Sigmoid colon (tissue), 7 donors: ENCODE measurements around the gene SLC9B2. TPM values are rescaled to one million over a fixed set of nuclear protein-coding genes. Genes with fewer than 3 reads are reported as not detected.

Experiments
- DNase-seq: peaks from one replicate; pipeline ENCODE4 v3.0.0-alpha.2; 2019
- H3K27ac ChIP-seq, 4 donors: fragments of 200-600 bp; sonication (generic); one replicate each; pipeline ENCODE4 v1.5.1; 2016 to 2019; ENCODE audit warnings: mild to moderate bottlenecking in 1 of 4
- H3K27me3 ChIP-seq, 3 donors: fragments of 200-600 bp; sonication (generic); one replicate each; pipeline ENCODE4 v1.5.1; 2019; ENCODE audit warnings: mild to moderate bottlenecking in 1 of 3
- H3K36me3 ChIP-seq, 4 donors: fragments of 200-600 bp; sonication (generic); one replicate each; pipeline ENCODE4 v1.5.1; 2016 to 2019
- H3K4me1 ChIP-seq, 4 donors: fragments of 200-600 bp; sonication (generic); one replicate each; pipeline ENCODE4 v1.5.1; 2017 to 2019
- H3K4me3 ChIP-seq, 4 donors: fragments of 200-600 bp; sonication (generic); one replicate each; pipeline ENCODE4 v1.5.1; 2017 to 2019; ENCODE audit warnings: mild to moderate bottlenecking in 2 of 4, moderate library complexity in 1 of 4
- H3K9me3 ChIP-seq, 4 donors: fragments of 200-600 bp in 3 of 4; sonication (generic) in 3 of 4; one replicate each; pipeline versions ENCODE4 v1.5.1 to v1.6.1; 2013 to 2019
- CTCF ChIP-seq, 4 experiments: fragments of 450-650 bp in 3 of 4; fragments of 200-600 bp in 1 of 4; IDR thresholded peaks; one replicate each; pipeline ENCODE4 v1.5.1; 2016 to 2019; ENCODE audit warnings: antibody characterized with exemption in 4 of 4, mild to moderate bottlenecking in 3 of 4, moderate library complexity in 2 of 4
- EP300 ChIP-seq, 4 donors: sonication (generic); formaldehyde crosslinking; IDR thresholded peaks; one replicate each; pipeline ENCODE4 v1.6.1; 2017; ENCODE audit warnings: antibody characterized with exemption in 4 of 4
- POLR2A ChIP-seq, 2 donors: fragments of 450-650 bp; IDR thresholded peaks; one replicate each; pipeline ENCODE4 v1.6.1; 2016; ENCODE audit warnings: antibody characterized with exemption in 2 of 2, mild to moderate bottlenecking in 2 of 2, moderate library complexity in 2 of 2
- POLR2AphosphoS5 ChIP-seq, 4 donors: sonication (generic); formaldehyde crosslinking; IDR thresholded peaks; one replicate each; pipeline ENCODE4 v1.6.1; 2017; ENCODE audit warnings: antibody characterized with exemption in 4 of 4
- WGBS, 2 donors: extraction: QIAGEN DNeasy Blood & Tissue Kit; methylation state at CpG; one replicate each; pipeline ENCODE4 v1.1.7; 2013; 5-methylcytosine and 5-hydroxymethylcytosine counted together
- intact Hi-C: fragments of 100-400 bp; cut with DNase I; formaldehyde crosslinking; loops from one replicate; pipeline ENCODE4 v1.15.1; 2023
- polyA plus RNA-seq, 3 donors: library from polyadenylated mRNA; stranded (reverse); fragments of 200-250 nt; gene quantifications; one replicate each; pipeline ENCODE4 v1.2.3, GENCODE V29; 2013
- total RNA-seq, 4 donors: library from RNA; depleted of rRNA; stranded (reverse); fragments of >200 nt; gene quantifications; one replicate each; pipeline ENCODE4 v1.1.0, GENCODE V29; 2016
- donor health status: healthy with polysubstance abuse.
- donor health status: Bipolar disorder and iron deficiency.
- donor health status: healthy.

The SLC9B2 gene
- total and polyA plus RNA-seq, 7 donors: 1.4 to 40.9 (median 10.3) TPM

GRCh38 chr4:103108542-103108941, 32.0 kb upstream of the SLC9B2 start:
- intact Hi-C loops: no loop called here
- 86 to 95% methylated on average over 4 of the region's 4 CpGs for WGBS, 2 donors
- Histone ChIP-seq H3K4me1 (no peaks in the 10 kb centered on the region), H3K27ac (no peak overlapping the region), H3K4me3 (no peak overlapping the region), H3K9me3 (no peaks in the 10 kb centered on the region), H3K27me3 (no peaks in the 10 kb centered on the region), H3K36me3 (no peaks in the 10 kb centered on the region)
- no peak for DNase-seq
- TF ChIP-seq CTCF (IDR thresholded peaks at IDR 0.05) (no peak), EP300 (IDR thresholded peaks at IDR 0.05) (no peak), POLR2A (IDR thresholded peaks at IDR 0.05) (no peak)

- no peak for DNase-seq
- Histone ChIP-seq H3K9me3 (no peaks in the 10 kb centered on the region), H3K4me3 (no peak overlapping the region), H3K27me3 (no peaks in the 10 kb centered on the region), H3K4me1 (no peaks in the 10 kb centered on the region), H3K36me3 (no peaks in the 10 kb centered on the region), H3K27ac (no peak overlapping the region)
- WGBS, 2 donors: 95 to 96% methylated on average over 2 of the region's 2 CpGs
- TF ChIP-seq POLR2A (IDR thresholded peaks at IDR 0.05): no peak
- no peak for TF ChIP-seq EP300 (IDR thresholded peaks at IDR 0.05)
- no peak for TF ChIP-seq POLR2AphosphoS5 (IDR thresholded peaks at IDR 0.05)
- TF ChIP-seq CTCF (IDR thresholded peaks at IDR 0.05): no peak
- intact Hi-C loops: no loop called here
Measured at GRCh38 chr4:103105558-103106356, 29.2 kb upstream of the SLC9B2 start.

- H3K4me3 ChIP-seq: no peak overlapping the region
- H3K36me3 ChIP-seq: no peaks in the 10 kb centered on the region
- H3K27me3 ChIP-seq: no peaks in the 10 kb centered on the region
- no peaks in the 10 kb centered on the region for H3K9me3 ChIP-seq
- no peak for DNase-seq
- TF ChIP-seq POLR2A (IDR thresholded peaks at IDR 0.05) (no peak), POLR2AphosphoS5 (IDR thresholded peaks at IDR 0.05) (no peak), CTCF (IDR thresholded peaks at IDR 0.05) (no peak), EP300 (IDR thresholded peaks at IDR 0.05) (no peak)
- no peaks in the 10 kb centered on the region for H3K4me1 ChIP-seq
- 95 to 96% methylated on average over 3 of the region's 3 CpGs for WGBS, 2 donors
- no peak overlapping the region for H3K27ac ChIP-seq
- intact Hi-C loops: no loop called here
Measured at GRCh38 chr4:103104886-103105285, 28.3 kb upstream of the SLC9B2 start.

GRCh38 chr4:103100691-103101090, 24.1 kb upstream of the SLC9B2 start:
- 69 to 72% methylated on average over 5 of the region's 5 CpGs for WGBS, 2 donors

GRCh38 chr4:103099691-103100392, 23.3 kb upstream of the SLC9B2 start, which contains the start of gene BDH2:
Gene BDH2, minus strand, starts transcription at chr4:103099834. Its CDS starts 3,580 bp downstream, at chr4:103096254.
- DNase-seq: peak; percentile 81
- intact Hi-C loops: loop anchor here (2.0 to 10.0 kb wide), 7 partner anchors 23 to 653 kb away; partner anchors contain the start of genes MANBA, NFKB1, SLC9B1 and SLC9B2

More at GRCh38 chr4:103100691-103101090, 24.1 kb upstream of the SLC9B2 start:
- Histone ChIP-seq H3K9me3 (no peaks in the 10 kb centered on the region), H3K4me1 (peaks cover 0 to 33% (median 18%) of the 10 kb centered on the region in 4 donors), H3K36me3 (no peaks in the 10 kb centered on the region), H3K27ac (no peak overlapping the region), H3K27me3 (no peaks in the 10 kb centered on the region), H3K4me3 (no peak overlapping the region)
- DNase-seq: no peak
- TF ChIP-seq POLR2AphosphoS5 (IDR thresholded peaks at IDR 0.05) (no peak), EP300 (IDR thresholded peaks at IDR 0.05) (no peak)
- intact Hi-C loops: no loop called here

More at GRCh38 chr4:103099691-103100392, 23.3 kb upstream of the SLC9B2 start, which contains the start of gene BDH2:
- H3K36me3 ChIP-seq: no peaks in the 10 kb centered on the region
- peak within 1 kb of the TSS; percentile 21 to 51 (median 44) for H3K4me3 ChIP-seq
- WGBS, 2 donors: 7 to 13% methylated on average over 11 of the region's 11 CpGs
- peaks cover 0 to 36% (median 18%) of the 10 kb centered on the region in 4 donors for H3K4me1 ChIP-seq
- H3K27me3 ChIP-seq: no peaks in the 10 kb centered on the region
- H3K9me3 ChIP-seq: no peaks in the 10 kb centered on the region
- TF ChIP-seq EP300 (IDR thresholded peaks at IDR 0.05) (no peak), CTCF (IDR thresholded peaks at IDR 0.05) (peak; percentile 58 to 73 (median 66)), POLR2AphosphoS5 (IDR thresholded peaks at IDR 0.05) (peak; percentile 60 to 82 (median 74)), POLR2A (IDR thresholded peaks at IDR 0.05) (peak in 1 of 2 donors; percentile 41)
- peak within 1 kb of the TSS; percentile 55 to 71 (median 68) for H3K27ac ChIP-seq
